Measurements from ENCODE around the gene ZNF664. TPM values are rescaled to one million over a fixed set of nuclear protein-coding genes. Genes with fewer than 3 reads are reported as not detected.

The ZNF664 gene
- total RNA-seq, 2 donors from 2014 or later = 124 TPM

DNA sequence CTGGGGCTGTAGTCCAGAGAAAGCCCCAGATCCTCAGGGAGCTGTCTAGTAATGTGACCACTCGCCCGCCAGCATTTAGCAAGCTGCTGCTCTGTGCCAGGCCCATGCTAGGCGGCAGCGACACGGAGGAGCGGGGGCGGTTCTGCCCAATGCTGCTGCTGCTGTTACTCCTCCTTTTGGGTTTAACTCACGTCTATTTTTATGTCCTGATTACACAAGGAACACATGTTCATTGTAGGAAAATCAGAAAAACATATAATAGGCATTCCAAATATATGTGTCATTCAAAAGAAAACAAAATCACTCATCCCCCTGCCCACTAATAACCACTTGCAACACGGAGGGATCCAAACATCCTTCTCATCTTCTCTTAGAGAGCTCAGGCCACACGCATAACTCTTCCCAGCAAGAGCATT, 30.8 kb upstream of the ZNF664 start:
- TF ChIP-seq, protein P1, sequence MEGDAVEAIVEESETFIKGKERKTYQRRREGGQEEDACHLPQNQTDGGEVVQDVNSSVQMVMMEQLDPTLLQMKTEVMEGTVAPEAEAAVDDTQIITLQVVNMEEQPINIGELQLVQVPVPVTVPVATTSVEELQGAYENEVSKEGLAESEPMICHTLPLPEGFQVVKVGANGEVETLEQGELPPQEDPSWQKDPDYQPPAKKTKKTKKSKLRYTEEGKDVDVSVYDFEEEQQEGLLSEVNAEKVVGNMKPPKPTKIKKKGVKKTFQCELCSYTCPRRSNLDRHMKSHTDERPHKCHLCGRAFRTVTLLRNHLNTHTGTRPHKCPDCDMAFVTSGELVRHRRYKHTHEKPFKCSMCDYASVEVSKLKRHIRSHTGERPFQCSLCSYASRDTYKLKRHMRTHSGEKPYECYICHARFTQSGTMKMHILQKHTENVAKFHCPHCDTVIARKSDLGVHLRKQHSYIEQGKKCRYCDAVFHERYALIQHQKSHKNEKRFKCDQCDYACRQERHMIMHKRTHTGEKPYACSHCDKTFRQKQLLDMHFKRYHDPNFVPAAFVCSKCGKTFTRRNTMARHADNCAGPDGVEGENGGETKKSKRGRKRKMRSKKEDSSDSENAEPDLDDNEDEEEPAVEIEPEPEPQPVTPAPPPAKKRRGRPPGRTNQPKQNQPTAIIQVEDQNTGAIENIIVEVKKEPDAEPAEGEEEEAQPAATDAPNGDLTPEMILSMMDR (IDR thresholded peaks at IDR 0.05) = no peak
- intact Hi-C loops (cut with DNase I) = no loop called here
- Histone ChIP-seq H3K9me3 (no peaks in the 10 kb centered on the region), H3K4me1 (no peaks in the 10 kb centered on the region), H3K36me3 (no peaks in the 10 kb centered on the region), H3K9ac (ENCODE audit: low read depth in 2 of 2, low read length in 2 of 2) (no peak overlapping the region), H3K27ac (no peak overlapping the region), H3K4me3 (no peak overlapping the region), H3K27me3 (no peaks in the 10 kb centered on the region)
- DNase-seq = no peak

DNA sequence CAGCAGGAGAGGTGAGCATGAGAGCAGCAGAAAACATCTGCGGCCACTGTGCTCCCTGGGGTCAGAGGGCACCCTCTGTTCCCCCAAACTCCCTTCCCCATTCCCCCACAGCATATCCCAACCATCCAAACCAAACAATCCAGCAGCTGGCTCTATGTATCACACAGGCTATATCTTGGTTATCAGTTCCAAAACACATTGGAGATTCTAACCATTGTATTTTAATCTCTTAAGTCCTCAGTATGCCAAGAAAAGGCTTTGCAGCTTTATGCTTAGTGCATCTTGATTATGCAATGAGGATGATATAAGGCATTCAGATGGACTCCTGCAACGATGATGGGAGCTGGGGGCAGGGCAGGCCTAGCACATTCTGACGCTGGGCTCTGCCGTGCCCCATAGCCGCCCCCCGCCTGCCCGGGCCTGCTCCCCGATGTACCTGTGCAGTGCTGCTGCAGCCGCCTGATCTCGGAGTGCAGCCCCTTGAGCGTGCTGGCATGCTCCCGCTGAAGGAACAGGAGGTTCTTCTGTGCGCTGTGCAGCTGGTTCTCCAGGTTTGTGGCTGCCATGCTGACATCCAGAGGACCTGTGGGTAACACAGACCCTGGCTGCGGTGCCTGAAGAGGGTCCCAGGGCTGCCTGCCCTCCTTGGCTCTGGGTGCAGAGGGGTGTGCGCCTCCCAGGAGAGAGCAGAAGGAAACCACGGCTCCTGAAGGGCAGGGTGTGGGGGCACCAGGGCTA, 29.9 kb upstream of the ZNF664 start:
- no peaks in the 10 kb centered on the region for H3K9me3 ChIP-seq
- DNase-seq = no peak
- TF ChIP-seq, protein P1 (IDR thresholded peaks at IDR 0.05) = no peak
- no peak overlapping the region for H3K4me3 ChIP-seq
- H3K36me3 ChIP-seq = no peaks in the 10 kb centered on the region
- H3K9ac ChIP-seq (ENCODE audit: low read depth in 2 of 2, low read length in 2 of 2) = no peak overlapping the region
- H3K4me1 ChIP-seq = no peaks in the 10 kb centered on the region
- no peaks in the 10 kb centered on the region for H3K27me3 ChIP-seq
- intact Hi-C loops (cut with DNase I) = no loop called here
- no peak overlapping the region for H3K27ac ChIP-seq

DNA sequence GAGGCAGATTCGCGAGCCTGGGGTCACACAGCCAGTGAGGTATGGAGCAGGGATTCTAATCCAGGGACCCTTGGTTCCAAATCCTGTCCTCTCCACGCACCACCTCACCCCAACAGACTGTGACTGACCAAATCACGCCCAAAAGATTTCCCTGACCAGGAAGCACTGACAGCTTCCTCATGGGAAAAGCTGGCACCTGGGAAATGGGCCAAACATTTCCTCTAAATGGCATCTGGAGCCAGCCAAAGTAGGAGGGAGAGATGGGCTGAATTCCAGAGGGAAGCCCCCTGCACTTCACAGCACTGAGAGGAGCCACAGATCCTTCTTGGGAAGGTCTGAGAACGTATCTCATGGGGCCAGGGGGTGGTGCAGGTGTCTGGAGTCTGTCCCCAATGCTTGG, 29.2 kb upstream of the ZNF664 start:
- Histone ChIP-seq H3K27me3 (no peaks in the 10 kb centered on the region), H3K4me1 (no peaks in the 10 kb centered on the region), H3K27ac (no peak overlapping the region), H3K9ac (ENCODE audit: low read depth in 2 of 2, low read length in 2 of 2) (no peak overlapping the region), H3K36me3 (no peaks in the 10 kb centered on the region), H3K4me3 (no peak overlapping the region), H3K9me3 (no peaks in the 10 kb centered on the region)
- intact Hi-C loops (cut with DNase I) = no loop called here
- TF ChIP-seq, protein P1 (IDR thresholded peaks at IDR 0.05) = no peak
- DNase-seq = no peak

DNA sequence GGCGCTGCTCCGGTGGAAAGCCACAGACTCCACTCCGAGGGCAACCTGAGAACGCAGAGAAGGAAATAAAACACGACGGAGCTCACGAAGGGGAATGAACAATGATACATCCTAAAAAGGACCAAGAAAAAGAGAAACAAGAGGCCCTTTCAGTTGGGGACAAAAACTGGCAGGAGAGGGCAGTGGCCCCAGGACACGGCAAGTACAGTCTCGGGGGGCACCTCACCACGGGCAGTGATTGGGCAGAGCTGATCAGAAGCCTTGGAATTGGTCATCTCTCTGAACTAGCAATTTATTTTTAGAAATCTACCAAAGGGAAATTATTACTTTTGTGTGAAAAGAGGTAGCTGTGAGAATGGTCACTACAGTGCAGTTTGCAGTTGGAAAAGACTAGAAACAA, 28.3 kb upstream of the ZNF664 start:
- Histone ChIP-seq H3K4me1 (no peaks in the 10 kb centered on the region), H3K9me3 (no peaks in the 10 kb centered on the region), H3K27me3 (no peaks in the 10 kb centered on the region), H3K4me3 (no peak overlapping the region), H3K36me3 (no peaks in the 10 kb centered on the region), H3K9ac (ENCODE audit: low read depth in 2 of 2, low read length in 2 of 2) (no peak overlapping the region), H3K27ac (no peak overlapping the region)
- intact Hi-C loops (cut with DNase I) = no loop called here
- DNase-seq = no peak
- TF ChIP-seq, protein P1 (IDR thresholded peaks at IDR 0.05) = no peak

DNA sequence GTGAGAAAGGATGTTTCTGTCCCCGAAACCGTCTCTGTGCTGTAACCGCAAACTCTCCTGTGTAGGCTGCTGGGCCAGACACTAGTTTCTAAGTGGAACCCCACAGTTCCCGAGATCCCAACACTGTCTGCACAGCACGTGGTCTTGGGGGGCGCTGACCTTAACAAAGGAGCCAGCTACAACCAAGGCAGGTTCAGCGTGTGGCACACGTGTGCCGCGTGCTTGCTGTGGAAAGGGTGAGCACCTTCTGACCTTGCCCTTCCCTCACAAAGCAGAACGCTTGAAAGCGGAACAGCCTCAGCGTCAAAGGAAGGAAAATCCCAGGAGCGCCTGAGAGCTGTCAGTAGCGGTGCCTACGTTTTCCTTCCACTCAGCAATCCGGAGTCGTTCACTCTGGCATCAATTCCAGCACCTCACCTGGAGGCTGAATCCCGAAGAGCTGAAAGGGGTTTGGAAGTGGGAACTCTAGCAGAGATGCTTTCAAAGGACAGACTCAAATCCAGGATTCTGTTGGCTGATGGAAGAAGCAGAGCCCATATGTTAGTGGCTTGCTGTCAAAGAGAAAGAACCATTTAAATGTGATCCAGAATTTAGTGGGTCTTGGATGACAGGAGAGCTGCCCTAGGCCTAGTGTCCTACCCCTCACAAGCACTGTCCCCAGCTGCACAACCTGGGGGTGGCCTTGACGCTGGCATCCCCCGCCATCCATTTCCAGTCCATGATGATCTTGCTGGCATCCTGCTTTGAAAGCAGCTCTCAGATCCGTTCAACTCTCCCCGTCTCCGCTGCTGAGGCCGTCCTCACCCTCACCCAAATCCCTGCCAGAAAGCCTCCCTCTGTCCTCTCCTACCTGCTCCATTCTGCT, 27.5 kb upstream of the ZNF664 start:
- no peak for DNase-seq
- intact Hi-C loops (cut with DNase I) = no loop called here
- H3K4me1 ChIP-seq = no peaks in the 10 kb centered on the region
- no peak overlapping the region for H3K4me3 ChIP-seq
- no peaks in the 10 kb centered on the region for H3K36me3 ChIP-seq
- no peak overlapping the region for H3K9ac ChIP-seq (ENCODE audit: low read depth in 2 of 2, low read length in 2 of 2)
- H3K27ac ChIP-seq = no peak overlapping the region
- H3K9me3 ChIP-seq = no peaks in the 10 kb centered on the region
- TF ChIP-seq, protein P1 (IDR thresholded peaks at IDR 0.05) = no peak
- H3K27me3 ChIP-seq = no peaks in the 10 kb centered on the region
